ENCODE results near the gene ARL17A.
"Not testable (repeated sequence)": the region's sequence is repeated elsewhere in the genome, so short reads cannot be mapped to it uniquely, and the experiment has no call there.

The ARL17A gene

DNA sequence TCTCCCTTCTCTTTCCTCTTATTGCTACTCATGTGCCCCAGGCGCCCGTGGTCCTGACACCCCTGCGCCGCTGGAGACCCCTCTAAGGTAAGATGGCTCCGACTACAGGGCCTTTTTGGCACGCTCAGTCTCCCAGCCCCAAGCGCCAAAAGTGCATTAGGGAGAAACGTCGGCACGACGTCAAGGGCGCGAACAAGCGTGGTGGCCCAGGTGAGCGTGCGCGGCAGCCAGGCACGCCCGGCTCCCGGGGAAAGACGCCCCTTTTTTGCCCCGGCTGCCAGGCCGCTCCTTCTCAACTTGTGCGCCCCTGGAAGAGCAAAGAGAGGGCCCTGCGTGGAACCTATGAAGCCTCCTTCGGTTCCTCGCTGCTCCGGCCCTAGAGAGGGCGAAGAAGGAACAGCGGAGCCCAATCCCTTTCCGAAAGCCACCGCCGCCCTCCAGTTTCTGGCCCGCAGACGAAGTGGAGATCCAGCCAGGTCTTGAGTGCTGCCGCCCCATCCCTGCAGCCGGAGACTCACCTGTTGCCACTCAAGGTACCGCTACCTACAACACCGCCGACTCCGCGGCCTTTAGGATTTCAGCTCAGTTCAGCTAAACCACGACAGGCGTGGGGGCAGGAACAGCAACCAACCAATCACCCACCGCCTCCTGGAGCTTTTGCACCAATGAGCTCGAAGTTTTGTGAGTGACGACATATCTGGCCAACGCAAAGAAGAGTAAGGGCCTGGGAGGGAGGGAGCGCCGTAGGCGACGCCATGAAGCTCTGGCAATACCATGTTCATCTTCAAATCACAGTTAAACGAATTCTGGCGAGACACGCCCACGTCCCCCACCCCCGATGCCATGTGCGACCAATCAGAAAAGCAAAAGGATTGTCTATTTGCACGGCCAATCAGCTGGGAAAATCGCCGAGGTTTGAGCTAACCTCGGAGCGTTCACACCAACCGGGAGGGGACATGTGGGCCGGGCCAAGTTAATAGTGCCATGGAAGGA lies at the start of gene ARL17A:
ARL17A (minus strand) TSS at position 609 of the 993 bp plus-strand sequence. CDS start 3,369 bp downstream, outside the sequence.
- DNase-seq (ENCODE audit: low read depth): peak; percentile 40

DNA sequence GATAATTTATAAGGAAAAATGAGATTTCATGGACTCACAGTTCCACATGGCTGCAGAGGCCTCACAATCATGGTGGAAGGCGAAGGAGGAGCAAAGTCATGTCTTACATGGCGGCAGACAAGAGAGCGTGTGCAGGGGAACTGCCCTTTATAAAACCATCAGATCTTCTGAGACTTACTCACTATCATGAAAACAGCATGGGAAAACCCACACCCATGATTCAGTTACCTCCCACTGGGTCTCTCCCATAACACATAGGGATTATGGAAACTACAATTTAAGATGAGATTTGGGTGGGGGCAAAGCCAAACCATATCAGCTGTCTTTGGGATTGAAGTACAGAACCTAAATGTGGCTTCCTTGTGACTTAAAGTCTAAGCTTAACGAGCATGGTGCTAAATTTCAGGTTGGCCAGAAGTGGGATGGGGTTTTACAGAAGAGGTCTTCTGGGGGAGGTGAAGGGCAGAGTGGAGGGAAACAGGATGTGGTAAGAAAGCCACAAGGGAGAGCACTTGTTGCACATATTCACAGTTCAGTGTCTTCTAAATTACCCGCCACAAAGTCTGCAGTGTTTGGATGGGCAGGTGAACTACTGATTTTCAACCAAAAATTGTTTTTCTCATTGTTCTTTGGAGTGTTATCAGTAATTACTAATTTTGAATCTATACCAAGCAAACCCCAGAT lies 49.4 kb upstream of the ARL17A start:
- not testable (repeated sequence) for DNase-seq (ENCODE audit: low read depth)

DNA sequence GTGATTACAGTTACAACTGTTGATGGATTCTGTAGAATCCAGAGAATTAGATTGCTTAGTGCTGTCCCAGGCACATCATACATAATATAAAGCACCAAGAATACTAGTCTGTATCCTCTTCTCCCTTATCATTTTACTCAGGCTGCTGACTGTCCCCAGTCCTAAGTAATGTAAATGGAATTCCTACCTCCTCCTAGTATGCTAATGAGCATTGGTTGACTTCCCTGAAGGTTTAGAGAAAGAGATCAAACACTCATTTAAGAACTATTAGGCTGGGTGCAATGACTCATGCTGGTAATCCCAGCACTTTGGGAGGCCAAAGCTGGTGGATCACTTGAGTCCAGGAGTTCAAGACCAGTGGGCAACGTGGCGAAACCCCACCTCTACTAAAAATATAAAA lies 48.0 kb upstream of the ARL17A start:
- not testable (repeated sequence) for DNase-seq (ENCODE audit: low read depth)

DNA sequence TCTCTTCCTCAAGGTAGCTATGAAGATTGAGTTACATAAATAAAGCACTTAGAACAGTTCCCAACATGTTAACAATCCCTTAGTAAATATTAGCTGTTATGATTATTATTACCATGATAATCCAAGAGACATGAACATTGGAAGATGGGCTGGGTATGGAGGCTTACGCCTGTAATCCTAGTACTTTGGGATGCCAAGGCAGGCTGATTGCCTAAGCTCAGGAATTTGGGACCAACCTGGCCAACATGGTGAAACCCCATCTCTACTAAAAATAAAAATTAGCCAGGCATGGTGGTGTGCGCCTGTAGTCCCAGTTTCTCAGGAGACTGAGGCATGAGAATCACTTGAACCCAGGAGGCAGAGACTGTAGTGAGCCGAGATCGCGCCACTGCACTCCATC lies 45.2 kb upstream of the ARL17A start:
- DNase-seq (ENCODE audit: low read depth): not testable (repeated sequence)

DNA sequence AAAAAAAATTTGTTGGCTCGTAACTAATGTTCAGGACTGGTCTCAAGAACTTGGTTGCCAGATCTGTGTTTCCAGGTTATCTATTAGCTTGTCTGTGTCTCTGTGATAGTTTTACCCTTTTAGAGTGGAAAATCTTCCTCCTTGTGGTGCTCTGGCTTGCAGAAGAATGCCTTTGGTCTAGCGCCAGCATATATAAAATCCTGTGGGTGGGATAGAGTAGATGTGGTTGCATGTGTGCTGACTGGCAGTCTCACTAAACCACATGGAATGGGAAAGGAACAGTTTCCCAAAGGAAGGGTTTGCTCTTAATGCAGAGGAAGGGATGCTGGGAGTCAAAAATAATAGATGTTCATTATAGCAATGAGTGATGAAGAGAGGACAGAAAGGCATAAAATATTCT lies 44.3 kb upstream of the ARL17A start:
- not testable (repeated sequence) for DNase-seq (ENCODE audit: low read depth)

DNA sequence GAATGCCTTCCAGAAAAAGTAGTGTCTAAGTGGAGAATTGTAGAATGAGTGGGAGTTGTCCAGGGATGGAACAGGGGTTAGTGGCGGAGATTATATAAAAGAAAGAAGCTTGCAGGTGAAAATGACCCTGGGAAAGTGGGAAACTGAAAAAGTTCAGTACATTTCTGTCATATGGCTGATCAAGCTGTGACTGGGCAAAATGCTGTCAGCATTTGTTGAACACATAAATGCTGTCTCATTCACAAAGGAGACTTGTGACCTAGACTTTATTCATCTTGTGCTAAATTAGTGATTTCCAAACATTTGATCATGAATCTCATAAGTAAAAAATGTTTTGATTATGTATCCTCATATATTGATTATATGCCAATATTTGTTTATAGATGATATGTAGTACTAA lies 39.5 kb upstream of the ARL17A start:
- not testable (repeated sequence) for DNase-seq (ENCODE audit: low read depth)

DNA sequence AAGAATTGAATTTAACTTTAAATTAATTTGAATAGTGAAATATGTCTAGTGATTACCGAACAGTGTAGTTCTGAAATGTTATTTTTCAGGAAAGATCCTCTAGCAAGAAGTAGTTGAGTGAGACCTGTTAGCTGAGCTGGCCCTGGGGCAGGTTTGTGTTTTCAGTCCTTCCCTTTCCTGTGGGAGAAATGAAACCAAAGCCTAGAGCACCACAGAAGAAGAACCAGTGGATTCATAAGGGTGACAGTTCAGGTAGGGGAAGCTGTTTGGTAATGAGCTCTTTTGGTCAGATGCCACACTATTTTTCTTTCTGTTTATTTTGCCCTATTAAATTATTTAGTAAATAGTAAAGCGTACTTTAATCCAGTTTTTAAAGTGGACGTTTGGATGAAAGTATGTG lies 37.6 kb upstream of the ARL17A start:
- not testable (repeated sequence) for DNase-seq (ENCODE audit: low read depth)

- not testable (repeated sequence) for DNase-seq (ENCODE audit: low read depth)
These were observed 34.4 kb upstream of the ARL17A start for GRCh38 chr17:46613876-46614275.

- not testable (repeated sequence) for DNase-seq (ENCODE audit: low read depth)
These were observed 31.8 kb upstream of the ARL17A start for GRCh38 chr17:46611304-46611703.

DNA sequence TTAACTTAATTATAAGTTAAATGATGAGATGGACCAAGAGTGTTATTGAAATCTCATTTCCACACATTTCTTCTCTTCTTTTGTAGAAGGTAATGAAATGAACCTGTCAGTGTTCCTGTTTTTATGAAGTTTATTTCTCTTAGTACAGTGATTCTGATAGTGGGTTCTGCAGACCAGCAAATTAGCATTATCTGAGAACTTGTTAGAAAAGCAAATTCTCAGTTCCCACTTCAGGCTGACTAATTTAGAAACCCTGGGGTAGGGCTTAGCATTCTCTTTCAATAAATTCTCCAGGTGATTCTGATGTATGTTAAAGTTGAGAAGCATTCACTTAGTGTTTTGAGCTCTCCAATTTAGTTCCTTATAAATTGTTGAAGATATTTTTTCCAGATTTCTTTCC lies 23.6 kb upstream of the ARL17A start:
- DNase-seq (ENCODE audit: low read depth): not testable (repeated sequence)

DNA sequence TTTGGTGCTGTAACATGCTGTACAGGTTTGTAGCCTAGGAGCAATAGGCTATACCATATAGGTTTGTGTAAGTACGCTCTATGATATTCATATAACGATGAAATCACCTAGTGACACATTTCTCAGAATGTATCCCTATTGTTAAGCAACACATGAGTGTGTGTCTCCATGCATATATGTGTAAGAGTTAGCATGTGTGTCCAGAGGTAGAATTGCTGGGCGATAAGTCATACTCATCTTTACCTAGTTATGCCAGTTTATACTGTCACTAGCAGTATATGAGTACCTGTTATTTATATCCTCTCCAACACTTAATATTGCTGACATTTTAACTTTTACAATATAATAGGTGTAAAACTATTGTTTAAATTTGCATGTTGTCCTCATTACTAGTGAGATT lies 21.3 kb upstream of the ARL17A start:
- DNase-seq (ENCODE audit: low read depth): not testable (repeated sequence)

- DNase-seq (ENCODE audit: low read depth): not testable (repeated sequence)
These were observed 18.9 kb upstream of the ARL17A start for GRCh38 chr17:46598344-46598931.

- DNase-seq (ENCODE audit: low read depth): not testable (repeated sequence)
These were observed 11.8 kb upstream of the ARL17A start for GRCh38 chr17:46591332-46591731.

- not testable (repeated sequence) for DNase-seq (ENCODE audit: low read depth)
These were observed 11.0 kb upstream of the ARL17A start, which contains the start of gene NSF for GRCh38 chr17:46590157-46591146. TSS of gene NSF (plus strand) at chr17:46590669. CDS start at chr17:46590776, 107 bp downstream.

DNA sequence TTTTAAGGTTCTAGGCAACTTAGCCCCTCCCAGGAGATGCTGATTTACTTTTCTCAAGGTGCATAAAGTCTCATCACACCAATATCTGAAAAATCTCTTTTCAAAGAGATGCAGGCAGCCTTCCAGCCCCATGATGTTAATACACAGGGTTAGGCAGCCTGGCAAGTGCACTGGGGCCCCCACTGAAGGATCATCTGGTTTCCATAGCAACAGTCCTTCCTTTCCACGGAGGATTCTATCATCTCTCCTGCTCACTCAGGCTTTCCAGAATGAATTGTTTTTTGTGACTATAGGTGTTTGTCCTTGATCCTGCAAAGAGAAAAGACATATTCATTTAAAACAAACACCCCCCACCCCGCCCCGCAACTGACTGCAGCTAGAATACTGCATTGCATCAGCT lies 6.0 kb upstream of the ARL17A start:
- not testable (repeated sequence) for DNase-seq (ENCODE audit: low read depth)

DNA sequence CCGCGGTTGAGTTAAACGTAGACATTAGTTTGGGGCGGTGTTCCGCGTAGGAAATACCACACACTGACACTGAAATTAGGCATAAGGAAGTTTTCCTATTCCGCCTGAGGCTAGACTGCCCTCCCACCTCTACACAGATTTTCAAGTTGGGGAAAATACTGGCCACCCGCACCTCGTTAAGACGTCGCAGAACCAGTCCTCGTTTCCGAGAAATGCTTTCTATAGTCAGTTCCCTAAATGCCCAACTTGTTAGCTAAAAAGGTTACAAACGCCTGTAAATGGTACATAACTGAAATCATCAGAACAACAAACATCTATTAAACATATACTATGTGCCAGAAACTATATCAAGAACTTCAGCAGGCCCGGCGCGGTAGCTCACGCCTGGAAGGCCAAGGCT lies 591 bp upstream of the ARL17A start:
- DNase-seq (ENCODE audit: low read depth): not testable (repeated sequence)

GRCh38 chr17:46571796-46572195 lies 7.7 kb downstream of the ARL17A start:
- not testable (repeated sequence) for DNase-seq (ENCODE audit: low read depth)

- not testable (repeated sequence) for DNase-seq (ENCODE audit: low read depth)
These were observed 12.5 kb downstream of the ARL17A start for GRCh38 chr17:46566980-46567379.

GRCh38 chr17:46566284-46566683 lies 13.2 kb downstream of the ARL17A start:
- not testable (repeated sequence) for DNase-seq (ENCODE audit: low read depth)

GRCh38 chr17:46560048-46560447 lies 19.4 kb downstream of the ARL17A start:
- DNase-seq (ENCODE audit: low read depth): not testable (repeated sequence)

GRCh38 chr17:46559155-46559554 lies 20.3 kb downstream of the ARL17A start:
- not testable (repeated sequence) for DNase-seq (ENCODE audit: low read depth)
